Activated CD8-positive, alpha-beta memory T cell treated with anti-CD3 and anti-CD28 coated beads, Interleukin-2, amount 50 U/mL, for 1 hour (primary cell): ENCODE results near the gene CDKN1C.

Source experiments
- DNase-seq: peaks from one replicate; pipeline ENCODE4 v3.0.0-alpha.2; 2020; ENCODE audit errors: extremely low read depth

The CDKN1C gene

GRCh38 chr11:2890466-2891294 is 5.1 kb upstream of the CDKN1C start:
- DNase-seq: no peak

GRCh38 chr11:2889362-2890273 is 4.0 kb upstream of the CDKN1C start:
- DNase-seq: no peak

- DNase-seq: peak; percentile 44
Measured at GRCh38 chr11:2888266-2888968, 2.8 kb upstream of the CDKN1C start.

- no peak for DNase-seq
Measured at GRCh38 chr11:2887515-2888195, 2.1 kb upstream of the CDKN1C start.

GRCh38 chr11:2886936-2887335 is 1.4 kb upstream of the CDKN1C start:
- no peak for DNase-seq

GRCh38 chr11:2886191-2886894 is 768 bp upstream of the CDKN1C start:
- no peak for DNase-seq

- DNase-seq: no peak
Measured at GRCh38 chr11:2885017-2885677, 428 bp downstream of the CDKN1C start.

- no peak for DNase-seq
Measured at GRCh38 chr11:2883979-2884815, 1.4 kb downstream of the CDKN1C start.

GRCh38 chr11:2883640-2883978 is 2.0 kb downstream of the CDKN1C start:
- no peak for DNase-seq

- DNase-seq: no peak
Measured at GRCh38 chr11:2882396-2883110, 3.0 kb downstream of the CDKN1C start.

- no peak for DNase-seq
Measured at GRCh38 chr11:2881981-2882375, 3.6 kb downstream of the CDKN1C start.

- DNase-seq: no peak
Measured at GRCh38 chr11:2881076-2881980, 4.2 kb downstream of the CDKN1C start.

- DNase-seq: no peak
Measured at GRCh38 chr11:2880646-2881045, 4.9 kb downstream of the CDKN1C start.

GRCh38 chr11:2878782-2879181 is 6.8 kb downstream of the CDKN1C start:
- no peak for DNase-seq

- no peak for DNase-seq
Measured at GRCh38 chr11:2877474-2877873, 8.1 kb downstream of the CDKN1C start.

- no peak for DNase-seq
Measured at GRCh38 chr11:2874963-2875362, 10.6 kb downstream of the CDKN1C start.

GRCh38 chr11:2870969-2871680 is 14.4 kb downstream of the CDKN1C start:
- DNase-seq: no peak
